NOMO-1 (cell line): Measurements from ENCODE around the gene RELL2.

ENCODE experiments used
- DNase-seq, 2 experiments: peaks; one replicate each; lab custom pipeline; 2025; ENCODE audit not compliant: unreplicated experiment in 2 of 2; lab: John Stamatoyannopoulos, UW

RELL2 gene

DNA sequence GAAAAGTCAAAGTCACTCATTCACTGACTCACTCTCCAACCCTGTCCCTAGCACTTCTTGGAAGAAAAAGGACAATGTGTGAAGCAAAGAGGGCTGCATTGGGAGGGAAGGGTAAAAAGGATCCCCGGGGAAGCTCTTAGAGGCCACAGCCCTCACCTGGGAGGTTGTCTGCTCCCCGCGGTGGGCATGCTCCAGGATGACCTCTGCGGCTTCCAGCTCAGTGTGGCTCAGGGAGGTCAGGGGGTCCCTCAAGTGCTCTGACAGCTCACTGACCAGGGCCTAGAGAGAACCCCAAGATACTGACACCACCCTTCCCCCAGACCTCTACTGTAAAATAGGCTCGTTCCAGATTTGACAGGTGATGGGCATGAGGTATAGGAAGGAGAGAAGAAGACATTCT, 10.4 kb downstream of the RELL2 start:
- no peak for DNase-seq

GRCh38 chr5:141647851-141648250, 11.1 kb downstream of the RELL2 start:
- no peak for DNase-seq

- no peak for DNase-seq
Observed at GRCh38 chr5:141649056-141649688, 12.4 kb downstream of the RELL2 start.

DNA sequence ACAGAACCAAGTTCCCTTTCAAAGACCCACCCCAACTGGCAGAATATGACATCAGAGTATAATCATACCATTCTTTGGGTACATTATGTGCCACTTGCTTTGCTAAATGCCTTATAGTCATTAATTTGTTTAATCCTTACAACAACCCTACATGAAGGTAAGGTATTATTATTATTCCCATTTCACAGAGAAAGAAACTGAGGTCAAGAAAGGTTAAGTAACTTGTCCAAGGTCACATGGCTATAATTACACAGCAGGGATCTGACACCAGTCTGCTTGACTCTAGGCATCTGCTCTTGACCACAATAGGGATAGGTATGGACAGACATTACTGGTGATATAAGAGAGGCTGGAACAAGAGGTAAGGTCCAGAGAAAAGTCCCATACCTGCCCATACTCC, 13.2 kb downstream of the RELL2 start:
- no peak for DNase-seq

GRCh38 chr5:141650851-141651727, 14.3 kb downstream of the RELL2 start, which contains the start of gene FCHSD1:
Gene FCHSD1, minus strand, starts transcription at chr5:141651418. Its CDS starts 50 bp downstream, at chr5:141651368.
- peak; percentile 64 to 70 for DNase-seq

DNA sequence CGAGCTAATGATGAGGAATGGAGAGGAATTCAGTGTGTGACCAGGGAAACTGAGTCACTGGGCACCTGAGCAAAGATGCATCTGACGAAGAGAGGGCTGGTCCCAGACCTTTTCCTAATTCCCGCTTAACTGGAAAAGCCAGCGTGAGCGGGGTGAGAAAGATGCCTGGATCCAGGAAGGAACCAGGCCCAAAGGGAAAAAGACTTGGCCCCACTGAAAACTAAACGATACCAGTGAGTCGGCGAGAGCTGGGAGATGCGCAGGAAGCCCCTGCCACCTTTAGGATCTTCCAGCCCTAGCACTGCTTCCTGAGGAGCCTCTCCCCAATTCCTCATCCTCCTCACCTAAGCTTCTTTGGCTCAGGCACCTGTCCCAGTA, 14.9 kb downstream of the RELL2 start:
- no peak for DNase-seq

DNA sequence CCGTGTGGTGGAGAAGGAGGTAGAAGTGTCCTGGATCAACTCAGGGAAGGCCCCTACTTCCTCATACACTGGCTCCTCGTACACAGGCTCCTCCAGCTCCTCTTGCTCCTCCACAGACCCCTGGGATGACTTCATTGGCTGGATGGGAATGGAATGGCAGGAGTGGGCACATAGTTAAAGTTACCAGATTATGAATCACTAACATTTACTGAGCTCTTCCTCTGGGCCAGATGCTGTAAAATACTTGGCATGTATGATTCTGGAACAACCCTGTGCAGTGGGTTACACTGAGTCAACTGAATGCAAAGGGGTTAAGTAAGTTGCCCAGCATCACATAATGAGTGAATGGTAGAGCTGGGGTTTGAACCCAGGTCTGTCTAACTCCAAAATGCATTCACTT, 17.5 kb downstream of the RELL2 start:
- no peak for DNase-seq

- no peak for DNase-seq
Observed at GRCh38 chr5:141655020-141655419, 18.2 kb downstream of the RELL2 start.

GRCh38 chr5:141656396-141656795, 19.6 kb downstream of the RELL2 start:
- DNase-seq, result no peak

DNA sequence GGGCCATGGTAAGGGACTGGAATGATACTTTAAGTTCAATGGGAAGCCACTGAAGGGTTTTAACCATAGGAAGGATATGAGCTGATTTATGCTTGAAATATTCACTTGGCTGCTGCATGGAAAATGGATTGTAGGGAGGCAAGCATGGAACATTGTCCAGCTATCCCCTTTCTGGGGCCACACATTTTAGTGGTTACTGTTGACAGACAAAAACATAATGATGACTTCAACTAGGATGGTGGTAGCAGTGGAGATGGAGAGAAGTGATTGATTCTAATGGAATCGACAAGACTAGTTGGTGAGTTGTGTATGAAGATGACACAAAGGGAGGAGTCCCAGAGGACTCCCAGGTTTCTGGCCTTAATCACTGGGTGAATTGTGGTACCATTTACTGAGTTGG, 20.6 kb downstream of the RELL2 start:
- no peak for DNase-seq

GRCh38 chr5:141657937-141658545, 21.2 kb downstream of the RELL2 start:
- DNase-seq, result no peak

DNA sequence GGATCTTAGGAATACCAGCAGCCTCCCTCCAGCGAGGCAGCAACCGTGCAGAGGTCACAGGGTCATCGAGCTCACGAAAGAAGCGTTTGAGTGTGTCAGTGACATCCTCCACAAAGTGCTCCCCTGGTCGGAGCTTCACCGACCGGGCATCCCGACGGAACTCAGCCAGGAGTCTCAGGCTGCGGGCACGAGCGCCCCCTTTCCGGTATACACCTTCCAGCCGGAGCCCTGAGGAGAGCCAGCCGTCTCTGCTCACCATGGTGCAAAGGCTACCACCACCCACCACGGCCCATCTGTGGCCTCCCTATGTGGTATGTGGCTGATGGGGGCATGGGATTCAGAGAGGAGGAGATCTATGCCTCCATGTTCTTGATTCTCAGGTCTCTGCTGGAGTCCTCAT, 25.2 kb downstream of the RELL2 start:
- no peak for DNase-seq

DNA sequence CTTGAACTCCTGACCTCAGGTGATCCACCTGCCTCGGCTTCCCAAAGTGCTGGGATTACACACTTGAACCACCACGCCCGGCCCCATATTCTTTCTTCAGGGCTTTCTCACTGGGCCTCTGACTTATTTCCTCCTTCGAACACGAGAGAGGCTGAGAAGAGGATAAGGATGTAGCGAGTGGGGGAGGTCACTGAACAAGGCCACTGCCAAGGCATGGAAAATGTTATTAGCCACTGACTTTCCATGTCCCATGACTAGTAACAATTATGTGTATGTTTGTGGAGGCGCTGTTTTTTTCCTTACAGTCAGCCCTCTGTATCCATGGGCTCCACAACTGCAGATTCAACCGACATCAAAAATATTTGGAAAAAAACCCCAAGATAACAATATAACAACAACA, 26.7 kb downstream of the RELL2 start:
- no peak for DNase-seq

- DNase-seq, result peak; percentile 68 to 75
Observed at GRCh38 chr5:141664733-141665461, 28.1 kb downstream of the RELL2 start.

GRCh38 chr5:141665995-141666940, 29.5 kb downstream of the RELL2 start:
- DNase-seq, result no peak

- no peak for DNase-seq
Observed at GRCh38 chr5:141668601-141669265, 31.9 kb downstream of the RELL2 start.

- DNase-seq, result no peak
Observed at GRCh38 chr5:141669520-141669919, 32.7 kb downstream of the RELL2 start.

GRCh38 chr5:141672071-141672840, 35.5 kb downstream of the RELL2 start:
- DNase-seq, result no peak
